A549 (cell line): ENCODE data around the gene SARDH. TPM values are rescaled to one million over a fixed set of nuclear protein-coding genes. Genes with fewer than 3 reads are reported as not detected.

Experiments used
- ATAC-seq, 2 experiments: fragments of 200-7000 bp in 1 of 2; fragments of >200 bp in 1 of 2; cut with Nextera tagmentation in 1 of 2; cut with Tn5 transposase in 1 of 2; 3 replicates each; pipeline versions ENCODE4 v1.8.0 to v1.9.1; 2018 to 2020; ENCODE audit warnings: mild to moderate bottlenecking in 1 of 2, moderate library complexity in 1 of 2
- CTCF ChIA-PET: fragments of 300-600 bp; sonication (Branson Sonifier 250); formaldehyde crosslinking; extraction: SDS; loops from one replicate; lab custom pipeline; 2021; ENCODE audit warnings: antibody characterized with exemption, inconsistent platforms; lab: Yijun Ruan, JAX
- POLR2A ChIA-PET: fragments of 350-600 bp; formaldehyde crosslinking; extraction: SDS; loops from one replicate; lab custom pipeline; 2021; ENCODE audit warnings: antibody characterized with exemption, inconsistent platforms; lab: Yijun Ruan, JAX
- DNase-seq, 2 experiments: peaks; one replicate each; pipeline versions ENCODE4 v3.0.0 to v3.0.0-alpha.2; 2011 to 2016; ENCODE audit warnings: low read depth in 1 of 2, low spot score in 1 of 2
- FAIRE-seq: peaks from 2 replicates; lab custom pipeline; 2011; peaks lifted over from hg19 to GRCh38; lab: Jason Lieb, UNC
- H3K27ac ChIP-seq, 2 experiments: fragments of >200 bp; sonication (Bioruptor Twin); formaldehyde crosslinking; 3 replicates each; pipeline ENCODE4 v1.5.1; 2016 to 2017
- H3K4me1 ChIP-seq: fragments of >200 bp; sonication (Bioruptor Twin); formaldehyde crosslinking; 3 replicates; pipeline ENCODE4 v1.6.1; 2016
- H3K4me2 ChIP-seq: fragments of >200 bp; sonication (Bioruptor Twin); formaldehyde crosslinking; 3 replicates; pipeline ENCODE4 v1.6.1; 2016
- H3K4me3 ChIP-seq: fragments of >200 bp; sonication (Bioruptor Twin); formaldehyde crosslinking; 3 replicates; pipeline ENCODE4 v1.5.1; 2016
- H3K9me3 ChIP-seq: fragments of >200 bp; sonication (Bioruptor Twin); formaldehyde crosslinking; 3 replicates; pipeline ENCODE4 v1.6.1; 2016
- BHLHE40 ChIP-seq: IDR thresholded peaks from 2 replicates; pipeline ENCODE4 v1.6.1; 2012; ENCODE audit warnings: low read depth, low read length, inconsistent platforms
- CEBPB ChIP-seq, 2 experiments: fragments of >200 bp in 1 of 2; sonication (Bioruptor Twin) in 1 of 2; formaldehyde crosslinking in 1 of 2; IDR thresholded peaks; 2 replicates each; pipeline ENCODE4 v1.6.1; 2012 to 2016
- CHD4 ChIP-seq: fragments of 200-600 bp; sonication (generic); IDR thresholded peaks from 2 replicates; pipeline ENCODE4 v1.6.1; 2016; ENCODE audit warnings: antibody characterized with exemption, mild to moderate bottlenecking, borderline replicate concordance
- GATA3 ChIP-seq: IDR thresholded peaks from 2 replicates; pipeline ENCODE4 v1.6.1; 2012; ENCODE audit warnings: borderline replicate concordance
- JUN ChIP-seq, 2 experiments: fragments of >200 bp; sonication (Bioruptor Twin); formaldehyde crosslinking; IDR thresholded peaks; 2 replicates in 1 of 2; 3 replicates in 1 of 2; pipeline ENCODE4 v1.6.1; 2016 to 2017
- KDM5A ChIP-seq: fragments of 200-600 bp; sonication (generic); IDR thresholded peaks from 2 replicates; pipeline ENCODE4 v1.6.1; 2016; ENCODE audit warnings: antibody characterized with exemption, mild to moderate bottlenecking
- PHF8 ChIP-seq: fragments of 200-600 bp; sonication (generic); IDR thresholded peaks from 2 replicates; pipeline ENCODE4 v1.6.1; 2016; ENCODE audit warnings: low read depth, mild to moderate bottlenecking, antibody characterized with exemption, moderate library complexity, borderline replicate concordance
- RFX5 ChIP-seq: fragments of 450-650 bp; IDR thresholded peaks from 2 replicates; pipeline ENCODE4 v1.7.1; 2014; ENCODE audit warnings: antibody characterized with exemption, mild to moderate bottlenecking, moderate library complexity
- ZC3H11A ChIP-seq: fragments of 450-650 bp; IDR thresholded peaks from 2 replicates; pipeline ENCODE4 v1.6.1; 2014; ENCODE audit warnings: antibody characterized with exemption, mild to moderate bottlenecking
- ZFP36 ChIP-seq: fragments of 450-650 bp; IDR thresholded peaks from 2 replicates; pipeline ENCODE4 v1.6.1; 2014; ENCODE audit warnings: borderline replicate concordance; ENCODE audit not compliant: partially characterized antibody
- WGBS: methylation state at CpG from one replicate; pipeline ENCODE4 v1.1.6; 2017; ENCODE audit errors: missing lambda C conversion rate; 5-methylcytosine and 5-hydroxymethylcytosine counted together
- polyA plus RNA-seq, 4 experiments: library from polyadenylated mRNA; depleted of rRNA in 3 of 4; stranded (reverse); fragments of >200 nt; fragmentation: RNase III in 1 of 4; extraction: RNeasy Plus Mini Kit Qiagen cat#74134 plus additional on column Dnase treatment in 1 of 4; gene quantifications; 2 replicates in 3 of 4; 3 replicates in 1 of 4; pipeline ENCODE4 v1.2.3, GENCODE V29; 2011 to 2017
- TF ChIP-seq, protein P1 (sequence below): fragments of 250-450 bp; sonication (Bioruptor Pico); IDR thresholded peaks from 2 replicates; pipeline ENCODE4 v1.5.0; 2021; ENCODE audit warnings: mild to moderate bottlenecking, moderate library complexity, borderline replicate concordance
- TF ChIP-seq, protein P2 (sequence below): fragments of 200-600 bp; sonication (generic); IDR thresholded peaks from 2 replicates; pipeline ENCODE4 v1.6.1; 2016; ENCODE audit warnings: antibody characterized with exemption, mild to moderate bottlenecking, moderate library complexity

SARDH gene
- polyA plus RNA-seq, 2 of the 4 experiments (the other 2 are of a cell fraction) = 0.08 TPM; not detected in 1

DNA sequence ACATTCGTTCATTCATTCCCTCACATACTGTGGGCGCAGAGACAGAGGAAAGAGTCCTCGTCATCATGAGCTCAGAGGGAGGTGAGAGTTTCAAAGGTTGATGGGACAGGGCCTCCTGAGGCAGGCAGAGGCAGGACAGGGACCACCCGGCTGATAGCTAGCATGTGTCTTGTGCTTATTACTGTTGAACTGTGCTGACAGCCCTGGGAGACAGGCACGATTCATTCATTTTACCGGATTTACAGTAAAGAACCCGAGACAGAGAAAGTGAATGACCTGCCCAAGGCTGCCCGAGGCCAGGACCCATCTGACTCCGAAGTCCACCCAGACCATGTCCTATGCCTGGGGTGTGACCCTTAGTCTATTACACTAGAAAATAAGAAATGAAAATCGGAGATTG is 124.1 kb downstream of the SARDH start:
- DNase-seq = no peak
- WGBS = 7% methylated on average over 10 of the region's 10 CpGs
- POLR2A ChIA-PET = no interaction called here
- H3K9me3 ChIP-seq = no peaks in the 10 kb centered on the region
- TF ChIP-seq CEBPB (IDR thresholded peaks at IDR 0.05) = no peak
- TF ChIP-seq RFX5 = no peak
- TF ChIP-seq JUN (IDR thresholded peaks at IDR 0.05) = no peak
- no peak for TF ChIP-seq ZC3H11A
- TF ChIP-seq, protein P1, sequence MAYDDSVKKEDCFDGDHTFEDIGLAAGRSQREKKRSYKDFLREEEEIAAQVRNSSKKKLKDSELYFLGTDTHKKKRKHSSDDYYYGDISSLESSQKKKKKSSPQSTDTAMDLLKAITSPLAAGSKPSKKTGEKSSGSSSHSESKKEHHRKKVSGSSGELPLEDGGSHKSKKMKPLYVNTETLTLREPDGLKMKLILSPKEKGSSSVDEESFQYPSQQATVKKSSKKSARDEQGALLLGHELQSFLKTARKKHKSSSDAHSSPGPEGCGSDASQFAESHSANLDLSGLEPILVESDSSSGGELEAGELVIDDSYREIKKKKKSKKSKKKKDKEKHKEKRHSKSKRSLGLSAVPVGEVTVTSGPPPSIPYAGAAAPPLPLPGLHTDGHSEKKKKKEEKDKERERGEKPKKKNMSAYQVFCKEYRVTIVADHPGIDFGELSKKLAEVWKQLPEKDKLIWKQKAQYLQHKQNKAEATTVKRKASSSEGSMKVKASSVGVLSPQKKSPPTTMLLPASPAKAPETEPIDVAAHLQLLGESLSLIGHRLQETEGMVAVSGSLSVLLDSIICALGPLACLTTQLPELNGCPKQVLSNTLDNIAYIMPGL (CRISPR knock-in tag) = no peak
- no peak for TF ChIP-seq BHLHE40
- TF ChIP-seq PHF8 = no peak
- TF ChIP-seq, protein P2, sequence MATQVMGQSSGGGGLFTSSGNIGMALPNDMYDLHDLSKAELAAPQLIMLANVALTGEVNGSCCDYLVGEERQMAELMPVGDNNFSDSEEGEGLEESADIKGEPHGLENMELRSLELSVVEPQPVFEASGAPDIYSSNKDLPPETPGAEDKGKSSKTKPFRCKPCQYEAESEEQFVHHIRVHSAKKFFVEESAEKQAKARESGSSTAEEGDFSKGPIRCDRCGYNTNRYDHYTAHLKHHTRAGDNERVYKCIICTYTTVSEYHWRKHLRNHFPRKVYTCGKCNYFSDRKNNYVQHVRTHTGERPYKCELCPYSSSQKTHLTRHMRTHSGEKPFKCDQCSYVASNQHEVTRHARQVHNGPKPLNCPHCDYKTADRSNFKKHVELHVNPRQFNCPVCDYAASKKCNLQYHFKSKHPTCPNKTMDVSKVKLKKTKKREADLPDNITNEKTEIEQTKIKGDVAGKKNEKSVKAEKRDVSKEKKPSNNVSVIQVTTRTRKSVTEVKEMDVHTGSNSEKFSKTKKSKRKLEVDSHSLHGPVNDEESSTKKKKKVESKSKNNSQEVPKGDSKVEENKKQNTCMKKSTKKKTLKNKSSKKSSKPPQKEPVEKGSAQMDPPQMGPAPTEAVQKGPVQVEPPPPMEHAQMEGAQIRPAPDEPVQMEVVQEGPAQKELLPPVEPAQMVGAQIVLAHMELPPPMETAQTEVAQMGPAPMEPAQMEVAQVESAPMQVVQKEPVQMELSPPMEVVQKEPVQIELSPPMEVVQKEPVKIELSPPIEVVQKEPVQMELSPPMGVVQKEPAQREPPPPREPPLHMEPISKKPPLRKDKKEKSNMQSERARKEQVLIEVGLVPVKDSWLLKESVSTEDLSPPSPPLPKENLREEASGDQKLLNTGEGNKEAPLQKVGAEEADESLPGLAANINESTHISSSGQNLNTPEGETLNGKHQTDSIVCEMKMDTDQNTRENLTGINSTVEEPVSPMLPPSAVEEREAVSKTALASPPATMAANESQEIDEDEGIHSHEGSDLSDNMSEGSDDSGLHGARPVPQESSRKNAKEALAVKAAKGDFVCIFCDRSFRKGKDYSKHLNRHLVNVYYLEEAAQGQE = no peak
- TF ChIP-seq KDM5A = no peak
- no peak for TF ChIP-seq ZFP36
- TF ChIP-seq GATA3 = no peak
- no peak for TF ChIP-seq CHD4
- TF ChIP-seq, all 56 proteins: peak for 0
- CTCF ChIA-PET = no interaction called here
- H3K4me1 ChIP-seq = no peaks in the 10 kb centered on the region
- H3K27ac ChIP-seq = no peak overlapping the region
- ATAC-seq = no peak
- no peak overlapping the region for H3K4me2 ChIP-seq
- H3K4me3 ChIP-seq = no peak overlapping the region
- no peak for FAIRE-seq

Other genes with a start within 250 kb of the SARDH start
- not detected in 2 replicates for gene MYMK, start 213.4 kb downstream of the SARDH start, polyA plus RNA-seq (2011; rRNA removed)
- gene MYMK, start 213.4 kb downstream of the SARDH start, polyA plus RNA-seq (2017; fragmentation: RNase III; extraction: RNeasy Plus Mini Kit Qiagen cat#74134 plus additional on column Dnase treatment) = not detected in 3 replicates
- not detected in 2 replicates for gene ADAMTSL2, start 203.6 kb downstream of the SARDH start, polyA plus RNA-seq (2011; rRNA removed)
- gene ADAMTSL2, start 203.6 kb downstream of the SARDH start, polyA plus RNA-seq (2017; fragmentation: RNase III; extraction: RNeasy Plus Mini Kit Qiagen cat#74134 plus additional on column Dnase treatment) = not detected in 3 replicates
- gene FAM163B, start 129.0 kb downstream of the SARDH start, polyA plus RNA-seq (2011; rRNA removed) = not detected in 2 replicates
- gene FAM163B, start 129.0 kb downstream of the SARDH start, polyA plus RNA-seq (2017; fragmentation: RNase III; extraction: RNeasy Plus Mini Kit Qiagen cat#74134 plus additional on column Dnase treatment) = not detected in 3 replicates
- gene DBH, start 102.0 kb downstream of the SARDH start, polyA plus RNA-seq (2011; rRNA removed) = not detected in 2 replicates
- not detected in 3 replicates for gene DBH, start 102.0 kb downstream of the SARDH start, polyA plus RNA-seq (2017; fragmentation: RNase III; extraction: RNeasy Plus Mini Kit Qiagen cat#74134 plus additional on column Dnase treatment)